ENCODE results near the gene PVRIG.
"Not testable (repeated sequence)": the region's sequence is repeated elsewhere in the genome, so short reads cannot be mapped to it uniquely, and the experiment has no call there.

The PVRIG gene

DNA sequence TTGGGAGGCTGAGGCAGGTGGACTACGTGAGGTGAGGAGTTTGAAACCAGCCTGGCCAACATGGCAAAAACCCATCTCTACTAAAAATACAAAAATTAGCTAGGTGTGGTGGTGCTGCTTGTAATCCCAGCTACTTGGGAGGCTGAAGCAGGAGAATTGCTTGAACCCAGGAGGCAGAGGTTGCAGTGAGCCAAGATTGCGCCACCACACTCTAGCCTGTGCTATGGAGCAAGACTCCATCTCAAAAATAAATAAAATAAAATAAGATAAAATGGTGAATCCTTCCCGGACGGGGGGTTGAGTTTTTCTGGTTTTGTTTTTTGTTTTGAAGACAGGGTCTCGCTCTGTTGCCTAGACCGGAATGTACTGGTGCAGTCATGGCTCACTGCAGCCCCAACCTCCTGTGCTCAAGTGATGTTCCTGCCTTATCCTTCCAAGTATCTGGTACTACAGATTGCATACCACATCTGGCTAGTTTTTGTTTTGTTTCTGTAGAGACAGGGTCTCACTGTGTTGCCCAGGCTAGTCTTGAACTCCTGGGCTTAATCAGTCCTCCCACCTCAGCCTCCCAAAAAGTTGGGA is 27.4 kb upstream of the PVRIG start:
- not testable (repeated sequence) for H3K4me3 ChIP-seq
- peak overlapping the region in 1 of 21 experiments; percentile 57 for H3K27ac ChIP-seq

DNA sequence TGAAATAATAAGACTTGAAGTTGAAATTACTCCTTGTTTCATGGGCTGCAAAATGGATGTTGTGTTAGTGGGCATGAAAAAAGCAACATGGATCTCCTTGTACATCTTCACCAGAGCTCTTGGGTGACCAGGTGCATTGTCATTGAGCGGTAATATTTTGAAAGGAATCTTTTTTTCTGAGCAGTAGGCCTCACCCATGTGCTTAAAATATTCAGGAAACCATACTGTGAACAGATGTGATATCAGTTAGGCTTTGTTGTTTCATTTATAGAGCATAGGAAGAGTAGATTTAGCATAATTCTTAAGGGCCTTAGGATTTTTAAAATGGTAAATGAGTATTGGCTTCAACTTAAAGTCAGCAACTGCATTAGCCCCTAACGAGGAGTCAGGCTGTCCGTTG is 26.8 kb upstream of the PVRIG start:
- Histone ChIP-seq H3K27ac (no peak overlapping the region), H3K4me3 (no peak overlapping the region)

DNA sequence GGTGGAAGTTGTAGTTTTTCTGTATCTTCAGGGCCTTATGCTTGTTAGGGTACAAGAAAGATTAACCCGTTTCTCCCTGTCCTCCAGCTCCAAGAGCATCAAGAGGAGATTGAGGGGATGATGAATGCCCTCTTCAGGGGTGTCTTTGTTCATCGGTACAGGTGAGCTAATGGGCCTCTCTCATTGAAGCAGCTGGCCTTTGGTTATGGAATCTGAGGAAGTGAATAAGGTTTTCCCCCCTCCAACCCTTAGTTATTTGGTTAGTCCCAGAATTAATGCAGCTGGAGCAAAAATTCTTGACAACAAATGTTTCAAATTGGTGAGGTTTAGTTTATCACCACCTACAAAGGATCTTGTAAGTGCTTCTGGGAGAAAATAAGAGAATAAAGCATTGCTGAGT is 24.5 kb upstream of the PVRIG start:
- no peak overlapping the region for H3K4me3 ChIP-seq
- H3K27ac ChIP-seq, result peak overlapping the region in 1 of 21 experiments; percentile 12

DNA sequence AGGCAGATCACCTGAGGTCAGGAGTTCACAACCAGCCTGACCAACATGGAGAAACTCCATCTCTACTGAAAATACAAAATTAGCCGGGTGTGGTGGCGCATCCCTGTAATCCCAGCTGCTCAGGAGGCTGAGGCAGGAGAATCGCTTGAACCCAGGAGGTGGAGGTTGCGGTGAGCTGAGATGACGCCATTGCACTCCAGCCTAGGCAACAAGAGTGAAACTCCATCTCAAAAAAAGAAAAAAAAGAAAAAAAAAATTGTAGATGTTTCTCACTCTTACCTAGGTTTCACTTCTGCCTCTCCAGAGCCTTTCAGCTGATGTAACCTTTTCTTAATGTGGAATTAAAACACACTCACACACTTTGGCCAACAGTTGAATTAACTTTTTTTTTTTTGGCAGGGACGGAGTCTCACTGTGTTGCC is 23.8 kb upstream of the PVRIG start:
- H3K27ac ChIP-seq, H3K4me3 ChIP-seq: not testable (repeated sequence)

DNA sequence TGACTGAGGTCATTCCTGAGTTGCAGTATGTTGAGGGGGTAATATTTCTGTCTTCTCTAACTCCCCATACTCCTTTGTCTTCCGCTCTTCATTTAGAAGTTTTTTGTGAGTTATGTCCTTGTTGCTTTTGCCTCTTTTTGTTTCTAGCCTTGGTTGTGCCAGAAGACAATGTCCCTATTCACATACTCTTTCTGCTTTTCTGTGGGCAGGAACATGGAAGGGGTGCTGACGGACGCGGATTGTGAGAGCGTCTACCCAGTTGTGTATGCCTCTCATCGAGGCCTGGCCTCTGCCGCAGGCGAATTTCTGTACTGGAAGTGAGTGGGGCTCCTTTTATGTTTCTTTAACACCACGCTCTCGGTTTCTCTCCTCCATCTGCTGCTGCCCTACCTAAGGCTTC is 21.5 kb upstream of the PVRIG start:
- Histone ChIP-seq H3K4me3 (no peak overlapping the region), H3K27ac (no peak overlapping the region)

DNA sequence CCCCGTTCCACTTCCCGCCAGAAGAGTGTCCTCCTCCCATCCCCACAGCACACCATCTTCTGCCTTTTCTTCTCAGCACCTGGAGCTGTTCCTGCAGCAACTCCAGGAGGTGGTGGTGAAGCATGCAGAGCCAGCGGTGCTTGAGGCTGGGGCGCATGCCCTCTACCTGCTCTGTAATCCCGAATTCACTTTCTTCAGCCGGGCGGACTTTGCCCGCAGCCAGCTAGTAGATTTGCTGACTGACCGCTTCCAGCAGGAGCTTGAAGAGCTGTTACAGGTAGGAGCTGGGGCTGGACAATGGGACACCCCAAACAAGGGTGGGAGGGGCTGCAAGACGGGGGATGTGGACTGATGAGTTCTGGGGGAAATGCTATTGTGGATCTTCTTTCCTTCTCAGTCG is 19.1 kb upstream of the PVRIG start:
- Histone ChIP-seq H3K4me3 (no peak overlapping the region), H3K27ac (no peak overlapping the region)

DNA sequence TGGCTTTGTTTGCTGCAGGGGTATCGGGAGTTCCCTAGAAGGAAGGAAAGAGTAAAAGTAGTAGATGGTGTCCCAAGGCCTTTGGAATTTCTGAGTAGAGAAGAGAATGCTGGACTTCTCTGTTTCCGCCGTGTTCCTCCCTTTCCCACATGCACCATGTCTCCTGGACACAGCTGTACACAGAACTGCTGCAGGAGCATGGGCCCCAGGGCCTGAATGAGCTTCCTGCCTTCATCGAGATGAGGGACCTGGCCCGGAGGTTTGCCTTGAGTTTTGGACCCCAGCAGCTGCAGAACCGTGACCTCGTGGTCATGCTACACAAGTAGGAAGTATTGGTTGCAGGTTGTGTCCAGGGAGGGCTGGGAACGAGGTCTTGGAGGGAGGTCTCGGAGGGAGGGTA is 15.3 kb upstream of the PVRIG start:
- no peak overlapping the region for H3K27ac ChIP-seq
- H3K4me3 ChIP-seq, result no peak overlapping the region

DNA sequence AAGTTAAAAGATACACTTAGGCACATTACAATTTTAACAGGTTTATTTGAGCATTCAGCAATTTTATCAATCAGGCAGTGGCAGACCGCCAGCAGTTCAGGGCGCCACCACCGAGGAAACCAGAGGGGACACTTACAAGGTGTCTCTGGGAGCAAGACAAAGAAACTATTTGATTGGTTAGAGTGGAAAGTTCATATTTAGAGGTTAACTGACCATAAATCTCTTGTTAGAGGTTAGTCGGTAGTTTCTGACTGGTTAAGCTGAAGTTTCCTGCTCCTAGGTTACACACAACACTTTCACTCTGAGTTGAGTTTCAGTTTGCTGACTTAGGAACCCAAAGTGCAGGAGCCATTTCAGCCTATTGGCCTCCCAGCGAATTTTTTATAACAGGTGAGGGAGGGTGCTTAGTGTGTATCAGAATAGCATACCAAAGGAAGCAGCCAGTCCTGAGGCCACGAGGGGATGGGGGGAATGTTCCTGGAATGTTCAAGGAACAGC is 10.8 kb upstream of the PVRIG start:
- Histone ChIP-seq H3K4me3 (no peak overlapping the region), H3K27ac (no peak overlapping the region)

DNA sequence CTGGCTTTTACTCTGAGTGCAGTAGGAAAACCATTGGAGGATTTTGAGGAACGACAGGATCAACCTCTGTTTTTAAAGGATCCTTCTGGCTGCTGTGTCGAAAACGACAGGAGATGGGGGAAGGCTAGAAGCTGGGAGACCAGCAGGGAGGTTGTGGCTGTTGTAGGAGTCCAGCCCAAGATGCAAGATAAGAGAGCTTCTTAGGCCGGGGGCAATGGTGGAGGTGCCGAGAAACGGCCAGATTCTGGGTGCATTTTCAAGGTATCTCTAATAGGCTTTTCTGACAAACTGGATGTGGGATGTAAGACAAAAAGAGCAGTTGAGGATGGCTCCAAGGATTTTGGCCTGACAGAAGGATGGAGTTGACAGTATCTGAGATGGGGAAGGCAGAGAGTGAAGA is 10.3 kb upstream of the PVRIG start:
- Histone ChIP-seq H3K4me3 (no peak overlapping the region), H3K27ac (no peak overlapping the region)

DNA sequence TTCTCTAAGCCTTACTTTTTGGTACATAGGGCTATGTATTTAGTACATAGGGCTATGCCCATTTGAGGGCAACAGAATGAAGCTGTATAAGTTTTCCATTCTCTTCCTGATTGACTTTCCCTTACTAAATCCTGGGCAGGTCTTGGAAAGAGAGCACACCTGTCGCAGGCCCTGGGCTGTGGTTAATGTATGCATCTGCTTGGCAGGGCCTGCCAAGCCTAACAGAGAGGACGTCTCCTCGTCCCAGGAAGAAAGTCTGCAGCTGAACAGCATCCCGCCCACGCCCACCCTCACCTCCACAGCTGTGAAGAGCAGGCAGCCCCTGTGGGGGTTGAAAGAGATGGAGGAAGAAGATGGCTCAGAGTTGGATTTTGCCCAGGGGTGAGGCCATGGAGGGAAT is 8.9 kb upstream of the PVRIG start:
- Histone ChIP-seq H3K4me3 (no peak overlapping the region), H3K27ac (peak overlapping the region in 2 of 21 experiments; percentile 32 to 42)

DNA sequence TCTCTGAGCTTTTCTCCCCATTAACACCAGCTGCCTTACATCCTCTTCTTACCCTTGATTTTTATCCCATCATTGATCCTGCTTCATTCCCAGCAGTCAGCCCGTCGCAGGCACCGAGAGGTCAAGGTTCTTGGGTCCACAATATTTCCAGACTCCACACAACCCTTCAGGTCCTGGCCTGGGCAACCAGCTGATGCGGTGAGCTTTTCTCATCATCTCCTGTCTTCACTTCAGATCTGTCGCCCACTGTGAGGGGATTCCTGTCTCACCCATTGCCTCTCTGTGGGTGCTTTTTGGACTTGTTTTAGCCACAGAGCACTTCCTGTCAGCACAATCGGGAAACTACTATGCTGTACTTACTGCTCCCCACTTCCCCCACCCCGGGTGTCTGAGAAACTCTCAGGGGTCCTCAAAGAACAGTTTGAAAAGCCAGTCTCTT is 8.4 kb upstream of the PVRIG start:
- Histone ChIP-seq H3K4me3 (no peak overlapping the region), H3K27ac (peak overlapping the region in 2 of 21 experiments; percentile 32 to 42)

DNA sequence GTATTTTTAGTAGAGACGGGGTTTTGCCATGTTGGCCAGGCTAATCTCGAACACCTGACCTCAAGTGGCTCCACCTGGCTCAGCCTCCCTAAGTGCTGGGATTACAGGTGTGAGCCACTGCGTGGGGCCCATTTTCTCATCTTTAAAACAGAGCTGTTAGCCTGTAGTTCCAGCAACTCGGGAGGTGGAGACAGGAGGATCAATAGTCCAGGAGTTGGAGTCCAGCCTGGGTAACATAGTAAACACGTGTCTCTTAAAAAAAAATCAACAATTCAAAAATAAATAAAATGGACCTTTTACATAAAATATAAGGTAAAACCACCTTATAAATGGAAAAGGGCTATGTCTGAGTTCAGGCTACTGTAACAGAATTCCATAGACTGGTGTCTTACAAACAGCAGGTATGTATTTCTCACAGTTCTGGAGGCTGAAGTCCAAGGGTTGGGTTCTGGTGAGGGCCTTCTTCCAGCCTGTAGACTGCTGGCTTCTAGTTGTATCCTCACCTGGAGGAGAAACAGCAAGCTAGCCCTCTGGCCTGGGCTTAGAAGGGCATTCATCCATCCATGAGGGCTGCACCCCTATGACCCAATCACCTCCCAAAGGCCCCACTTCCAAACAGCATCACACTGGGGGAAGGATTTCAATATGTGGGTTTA is 7.0 kb upstream of the PVRIG start:
- Histone ChIP-seq H3K27ac (no peak overlapping the region), H3K4me3 (no peak overlapping the region)

DNA sequence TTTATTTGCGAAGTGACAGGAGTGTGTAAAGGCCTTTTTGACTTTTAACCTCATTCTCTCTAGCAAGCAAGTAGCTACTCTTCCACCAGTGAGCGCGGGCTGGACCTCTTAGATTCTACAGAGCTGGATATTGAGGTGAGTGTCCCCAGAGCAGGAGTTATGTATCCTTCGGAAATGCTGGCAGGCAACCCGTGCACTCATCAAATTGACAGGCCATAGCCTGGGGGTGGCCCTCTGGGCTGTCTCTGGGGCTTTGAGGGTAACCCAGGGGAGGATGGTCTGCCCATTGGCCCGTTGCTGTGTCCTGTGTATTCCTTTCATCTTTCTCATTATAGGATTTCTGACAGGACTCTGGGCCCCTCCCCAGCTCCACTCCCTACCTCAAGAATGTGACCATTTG is 6.1 kb upstream of the PVRIG start:
- Histone ChIP-seq H3K4me3 (no peak overlapping the region), H3K27ac (no peak overlapping the region)

DNA sequence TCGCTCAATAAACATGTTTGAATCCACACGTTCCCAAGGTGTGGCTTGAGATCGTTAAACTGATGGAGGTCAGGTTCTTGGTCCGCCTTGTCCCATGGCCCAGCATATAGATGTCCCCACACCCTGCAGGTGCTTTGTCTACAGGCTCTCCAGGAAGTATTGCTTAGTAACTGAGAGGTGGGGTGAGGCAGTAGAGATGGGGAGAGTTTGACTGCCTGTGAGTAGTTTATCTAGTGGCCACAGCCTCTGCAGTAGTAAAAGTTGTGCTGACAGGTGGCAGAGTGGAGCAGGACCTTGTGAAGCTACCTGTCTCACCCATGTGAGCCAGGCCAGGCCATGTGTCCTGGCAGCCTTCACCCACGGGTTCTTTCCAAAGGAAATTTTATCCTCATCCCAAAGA is 5.4 kb upstream of the PVRIG start:
- not testable (repeated sequence) for H3K27ac ChIP-seq

DNA sequence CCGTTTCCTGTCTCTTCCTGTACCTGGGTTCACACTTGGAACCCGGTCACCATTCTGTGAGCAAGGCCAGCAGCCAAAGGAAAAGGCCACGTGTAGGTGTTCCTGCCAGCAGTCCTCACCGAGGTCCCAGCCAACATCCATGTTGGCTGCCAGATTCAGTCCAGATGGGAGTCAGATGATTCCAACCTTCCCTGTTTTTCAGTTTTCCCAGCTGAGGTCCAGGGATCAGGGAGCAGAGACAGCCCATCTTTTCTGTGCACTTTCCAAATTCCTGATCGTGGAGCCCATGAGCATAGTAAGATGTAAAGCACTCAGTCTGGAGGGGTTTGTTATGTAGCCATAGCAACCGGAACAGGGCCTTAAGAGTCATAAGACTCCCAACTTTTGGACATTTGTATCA is 3.9 kb upstream of the PVRIG start:
- H3K27ac ChIP-seq, result no peak overlapping the region
- no peak overlapping the region for H3K4me3 ChIP-seq

More for the DNA sequence above, 5.4 kb upstream of the PVRIG start:
- not testable (repeated sequence) for H3K4me3 ChIP-seq

DNA sequence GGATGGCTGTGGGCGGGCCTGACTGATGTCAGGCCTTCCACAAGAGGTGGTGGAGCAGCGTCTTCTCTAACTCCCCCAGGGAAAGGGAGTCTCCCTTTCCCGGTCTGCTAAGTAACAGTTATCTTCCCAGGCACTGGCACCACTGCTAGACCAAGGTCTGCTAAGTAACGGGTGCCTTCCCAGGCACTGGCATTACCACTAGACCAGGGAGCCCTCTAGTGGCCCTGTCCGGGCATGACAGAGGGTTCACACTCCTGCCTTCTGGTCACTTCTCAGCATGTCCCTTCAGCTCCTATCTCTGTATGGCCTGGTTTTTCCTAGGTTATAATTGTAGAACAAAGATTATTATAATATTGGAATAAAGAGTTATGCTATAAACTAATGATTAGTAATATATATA is 1.8 kb upstream of the PVRIG start:
- not testable (repeated sequence) for H3K4me3 ChIP-seq
- peak overlapping the region in 2 of 21 experiments; percentile 22 to 95 for H3K27ac ChIP-seq

DNA sequence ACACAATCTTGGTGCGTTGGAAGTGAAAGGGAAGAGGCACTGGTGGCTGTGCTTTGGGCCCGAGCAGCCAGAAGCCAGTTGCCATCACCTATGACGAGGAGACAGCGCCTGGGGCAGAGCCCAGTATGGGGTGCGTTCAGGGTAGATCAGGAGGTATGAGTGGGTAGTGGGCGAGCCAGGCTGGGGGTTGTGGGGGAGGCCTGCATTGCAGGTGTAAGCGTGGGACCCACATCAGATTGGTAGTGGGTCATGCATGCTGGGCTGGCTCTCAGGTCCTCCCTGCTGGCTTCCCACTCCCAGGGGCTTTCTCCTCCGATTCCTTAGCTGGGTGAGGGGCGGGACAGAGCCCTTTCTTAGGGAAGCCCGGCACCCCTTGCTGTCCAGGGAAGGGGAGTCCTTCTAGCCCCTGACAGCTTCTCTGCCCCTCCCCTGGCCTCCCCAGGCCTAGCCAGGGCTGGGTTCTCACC is 445 bp upstream of the PVRIG start:
- Histone ChIP-seq H3K27ac (peak overlapping the region in 13 of 21 experiments; percentile 17 to 96 (median 78)), H3K4me3 (peak overlapping the region in 1 of 7 experiments; percentile 39)

DNA sequence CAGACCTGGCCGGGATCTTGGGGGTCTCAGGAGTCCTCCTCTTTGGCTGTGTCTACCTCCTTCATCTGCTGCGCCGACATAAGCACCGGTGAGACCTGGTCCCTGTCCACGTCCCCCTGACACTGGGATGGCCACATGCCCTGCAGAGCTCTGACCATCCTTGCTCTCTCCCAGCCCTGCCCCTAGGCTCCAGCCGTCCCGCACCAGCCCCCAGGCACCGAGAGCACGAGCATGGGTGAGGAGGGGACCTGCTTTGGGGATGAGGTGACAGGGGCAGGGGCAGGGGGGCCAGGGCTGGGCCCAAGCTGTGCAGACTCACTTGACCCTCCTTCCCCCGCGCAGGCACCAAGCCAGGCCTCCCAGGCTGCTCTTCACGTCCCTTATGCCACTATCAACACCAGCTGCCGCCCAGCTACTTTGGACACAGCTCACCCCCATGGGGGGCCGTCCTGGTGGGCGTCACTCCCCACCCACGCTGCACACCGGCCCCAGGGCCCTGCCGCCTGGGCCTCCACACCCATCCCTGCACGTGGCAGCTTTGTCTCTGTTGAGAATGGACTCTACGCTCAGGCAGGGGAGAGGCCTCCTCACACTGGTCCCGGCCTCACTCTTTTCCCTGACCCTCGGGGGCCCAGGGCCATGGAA is 959 bp downstream of the PVRIG start:
- peak overlapping the region; percentile 11 to 39 (median 25) for H3K4me3 ChIP-seq
- peak overlapping the region in 16 of 21 experiments; percentile 30 to 96 (median 79) for H3K27ac ChIP-seq

DNA sequence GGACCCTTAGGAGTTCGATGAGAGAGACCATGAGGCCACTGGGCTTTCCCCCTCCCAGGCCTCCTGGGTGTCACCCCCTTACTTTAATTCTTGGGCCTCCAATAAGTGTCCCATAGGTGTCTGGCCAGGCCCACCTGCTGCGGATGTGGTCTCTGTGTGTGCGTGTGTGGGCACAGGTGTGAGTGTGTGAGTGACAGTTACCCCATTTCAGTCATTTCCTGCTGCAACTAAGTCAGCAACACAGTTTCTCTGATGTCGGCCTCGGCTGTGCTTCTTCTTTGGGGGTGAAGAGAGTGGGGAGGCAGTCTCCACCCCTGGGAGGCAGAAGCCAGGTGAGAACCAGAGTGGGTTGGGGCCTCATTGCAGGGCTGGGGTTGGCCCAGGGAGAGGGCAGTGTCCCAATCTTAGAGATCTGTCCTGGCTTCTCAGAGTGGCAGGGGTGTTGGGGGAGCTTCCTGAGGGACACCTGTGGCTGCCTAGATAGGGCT is 1.5 kb downstream of the PVRIG start:
- Histone ChIP-seq H3K27ac (peak overlapping the region in 18 of 21 experiments; percentile 18 to 96 (median 77)), H3K4me3 (peak overlapping the region; percentile 0 to 39 (median 24))

DNA sequence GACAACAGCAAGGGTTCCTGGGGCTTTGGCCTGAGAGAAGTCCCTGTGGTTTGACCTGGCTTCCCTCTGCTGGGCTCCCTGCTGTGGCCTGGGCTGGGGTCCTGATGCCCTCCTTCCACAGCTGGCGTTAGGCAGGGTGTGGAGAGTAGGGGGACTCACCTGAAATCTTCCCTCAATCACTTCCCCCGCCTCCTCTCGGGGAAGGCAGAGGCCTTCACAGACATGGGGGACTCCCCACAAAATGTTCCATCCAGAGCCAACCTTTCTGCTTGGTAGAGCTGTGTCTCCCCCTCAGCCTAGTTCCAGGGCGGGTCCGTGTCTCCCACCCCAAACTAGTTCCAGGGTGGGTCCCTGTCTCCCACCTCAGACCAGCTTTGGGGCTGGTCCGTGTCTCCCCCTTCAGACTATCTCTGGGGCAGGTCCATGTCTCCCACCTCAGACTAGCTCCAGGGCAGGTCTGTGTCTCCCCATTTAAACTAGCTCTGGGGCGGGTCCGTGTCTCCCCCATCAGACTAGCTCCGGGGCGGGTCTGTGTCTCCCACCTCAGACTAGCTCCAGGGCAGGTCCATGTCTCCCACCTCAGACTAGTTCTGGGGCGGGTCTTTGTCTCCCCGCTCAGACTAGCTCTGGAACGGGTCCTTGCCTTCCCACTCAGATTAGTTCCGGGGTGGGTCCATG is 2.2 kb downstream of the PVRIG start:
- H3K4me3 ChIP-seq, result peak overlapping the region in 5 of 7 experiments; percentile 0 to 39 (median 9)
- peak overlapping the region in 17 of 21 experiments; percentile 12 to 96 (median 76) for H3K27ac ChIP-seq
